H4 (cell line): ENCODE results near the gene MLYCD. TPM values are rescaled to one million over a fixed set of nuclear protein-coding genes. Genes with fewer than 3 reads are reported as not detected.
A peak's percentile ranks its signal among the peaks of the same experiment; 100 is the strongest.

ENCODE experiments used
- DNase-seq: peaks from one replicate; pipeline ENCODE4 v3.0.0-alpha.2; 2015; ENCODE audit warnings: low spot score
- total RNA-seq: library from RNA; depleted of rRNA; stranded (reverse); fragments of >200 nt; shearing (Covaris generic); gene quantifications from 2 replicates; pipeline ENCODE4 v1.2.3, GENCODE V29; 2014

The MLYCD gene
- total RNA-seq, 1 experiment from 2014 or later: 1.7 TPM

DNA sequence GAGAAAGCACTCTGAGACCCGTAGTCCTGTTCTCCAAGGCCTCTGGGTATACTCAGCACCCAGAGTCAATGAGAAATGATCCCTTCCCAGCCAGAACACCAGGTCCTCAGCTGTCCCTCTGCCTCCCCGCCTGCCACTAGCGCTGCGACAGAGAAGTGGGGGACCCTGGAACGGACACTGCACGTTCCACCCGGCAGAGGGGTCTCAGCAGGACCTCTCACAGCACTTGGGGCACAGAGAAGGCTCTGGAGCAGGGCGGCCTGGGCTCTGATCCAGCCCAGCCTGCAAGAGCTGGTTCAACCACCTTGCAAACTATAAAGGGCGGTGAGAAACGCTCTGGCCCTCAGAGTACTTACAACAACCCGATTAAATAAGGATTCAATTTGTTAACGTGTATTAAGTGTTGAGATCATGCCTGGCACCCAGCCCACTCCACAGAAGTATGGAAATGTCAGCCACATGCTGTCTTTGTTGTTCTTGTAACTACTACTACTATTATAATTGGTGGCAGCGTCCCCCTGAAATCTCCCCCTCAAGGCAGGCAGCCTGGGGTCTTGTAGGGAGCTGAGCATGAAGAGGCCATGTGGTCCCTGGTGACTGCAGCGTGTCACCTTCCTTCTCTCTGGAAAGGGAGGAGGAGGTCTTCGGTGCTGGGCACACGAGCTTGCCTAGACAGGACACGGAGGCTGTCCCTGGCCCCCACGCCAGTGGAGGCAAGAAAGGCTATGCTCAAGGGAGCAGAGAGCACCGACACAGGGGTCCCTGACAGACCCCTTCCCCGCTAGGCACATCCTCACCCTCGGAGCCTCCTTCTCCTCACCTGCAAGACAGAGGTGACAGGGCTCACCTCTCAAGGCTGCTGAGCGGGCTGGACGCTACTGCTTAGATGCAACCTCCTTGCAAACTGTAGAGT is 56.6 kb downstream of the MLYCD start:
- DNase-seq: no peak

DNA sequence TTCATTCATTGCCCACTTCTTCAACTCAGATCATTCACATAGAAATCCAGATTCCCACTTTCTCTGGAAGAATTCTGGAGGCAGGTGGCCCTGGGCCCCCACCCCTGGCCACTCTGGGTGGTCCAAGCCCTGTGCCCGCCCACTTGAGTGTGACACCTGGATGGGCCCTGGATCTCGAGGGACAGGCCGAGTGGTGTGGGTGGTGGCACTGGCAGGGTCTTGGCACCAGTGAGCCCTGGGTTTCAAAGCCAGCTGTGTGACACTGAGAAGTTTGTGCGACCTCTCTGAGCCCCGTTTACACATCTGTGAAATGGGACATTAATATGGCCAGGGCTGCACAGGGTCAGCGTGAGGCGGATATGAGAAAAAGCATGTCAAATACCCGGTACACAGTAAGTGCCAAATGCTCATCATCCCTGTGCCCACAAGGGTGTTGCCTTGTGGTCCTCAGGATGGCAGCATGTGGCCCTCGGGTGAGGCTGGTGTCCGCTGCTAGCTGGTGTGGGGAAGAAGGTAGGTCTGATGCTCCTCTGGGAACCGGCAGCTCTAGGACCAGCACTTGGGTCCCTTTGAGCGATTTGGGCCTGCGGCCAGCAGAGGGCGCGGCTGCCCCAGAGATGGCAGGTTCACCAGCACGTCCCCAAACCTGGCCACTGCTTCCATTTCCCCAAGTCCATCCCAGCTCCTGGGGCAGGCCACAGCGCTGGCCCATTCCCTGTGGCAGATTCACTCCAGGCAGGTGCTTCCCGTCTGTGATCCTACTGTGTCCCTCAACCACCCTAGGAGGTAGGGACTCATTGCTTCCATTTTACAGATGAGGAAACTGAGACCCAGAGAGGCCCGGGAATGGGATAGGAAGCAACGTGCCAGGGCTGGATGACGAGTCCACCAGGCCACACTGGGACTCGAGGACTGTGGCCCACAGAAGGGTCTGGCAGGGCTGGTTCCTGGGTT is 57.7 kb downstream of the MLYCD start:
- peak; percentile 61 for DNase-seq

DNA sequence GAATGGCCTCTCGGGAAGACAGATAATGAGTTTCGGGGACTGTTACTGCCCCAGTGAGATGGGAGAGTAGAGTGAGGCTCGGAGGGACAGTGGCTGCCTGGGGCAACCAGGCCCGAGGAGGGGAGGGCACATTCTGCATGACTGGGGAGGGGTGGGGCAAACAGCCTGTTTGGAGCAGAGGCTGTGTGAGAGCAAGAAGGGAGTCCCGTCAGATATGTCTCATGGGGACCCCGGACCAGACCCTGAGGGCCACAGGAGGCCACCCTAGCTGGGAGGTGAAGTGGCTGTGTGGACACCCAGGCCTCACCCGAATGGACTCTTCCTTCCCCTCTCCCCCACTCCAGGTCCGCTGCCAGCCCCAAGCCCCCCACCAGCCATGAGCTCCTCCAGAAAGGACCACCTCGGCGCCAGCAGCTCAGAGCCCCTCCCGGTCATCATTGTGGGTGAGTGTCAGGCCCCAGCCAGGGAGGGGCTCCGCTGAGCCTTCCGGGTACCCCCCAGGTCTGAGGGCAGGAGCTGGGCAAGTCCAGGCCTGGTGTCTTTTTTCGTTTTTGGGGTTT is 58.5 kb downstream of the MLYCD start:
- DNase-seq: no peak

DNA sequence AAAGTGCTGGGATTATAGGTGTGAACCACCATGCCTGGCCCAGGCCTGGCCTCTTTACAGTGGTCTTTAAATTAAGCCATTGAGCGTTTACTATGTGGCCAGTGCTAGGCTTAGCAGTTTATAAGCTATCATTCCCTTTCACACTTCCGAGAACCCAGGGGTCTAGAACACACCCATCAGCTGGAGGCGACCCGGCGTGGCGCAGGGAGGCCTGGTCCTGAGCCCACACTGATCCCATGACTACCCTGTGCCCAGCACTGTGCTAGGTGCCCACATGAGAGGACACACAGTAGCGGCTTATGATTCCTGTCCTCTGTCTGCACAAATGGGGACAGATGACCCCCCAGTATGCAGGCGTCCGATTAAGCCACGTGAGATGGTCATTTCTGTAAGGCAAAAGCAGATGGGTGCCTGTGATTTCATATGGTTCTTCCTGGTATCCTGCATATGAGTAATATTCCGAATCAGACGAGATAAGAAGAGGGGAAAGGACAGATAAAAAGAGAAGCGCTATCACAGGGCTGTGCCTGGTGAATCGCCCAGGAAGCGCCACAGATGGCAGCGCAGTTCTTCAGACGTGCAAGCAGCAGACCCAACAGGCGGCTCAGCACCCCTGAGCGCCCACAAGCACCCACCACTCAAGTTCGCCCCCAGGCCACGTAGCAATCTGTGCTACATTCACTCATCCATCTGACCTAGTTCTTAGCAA is 59.4 kb downstream of the MLYCD start:
- no peak for DNase-seq

DNA sequence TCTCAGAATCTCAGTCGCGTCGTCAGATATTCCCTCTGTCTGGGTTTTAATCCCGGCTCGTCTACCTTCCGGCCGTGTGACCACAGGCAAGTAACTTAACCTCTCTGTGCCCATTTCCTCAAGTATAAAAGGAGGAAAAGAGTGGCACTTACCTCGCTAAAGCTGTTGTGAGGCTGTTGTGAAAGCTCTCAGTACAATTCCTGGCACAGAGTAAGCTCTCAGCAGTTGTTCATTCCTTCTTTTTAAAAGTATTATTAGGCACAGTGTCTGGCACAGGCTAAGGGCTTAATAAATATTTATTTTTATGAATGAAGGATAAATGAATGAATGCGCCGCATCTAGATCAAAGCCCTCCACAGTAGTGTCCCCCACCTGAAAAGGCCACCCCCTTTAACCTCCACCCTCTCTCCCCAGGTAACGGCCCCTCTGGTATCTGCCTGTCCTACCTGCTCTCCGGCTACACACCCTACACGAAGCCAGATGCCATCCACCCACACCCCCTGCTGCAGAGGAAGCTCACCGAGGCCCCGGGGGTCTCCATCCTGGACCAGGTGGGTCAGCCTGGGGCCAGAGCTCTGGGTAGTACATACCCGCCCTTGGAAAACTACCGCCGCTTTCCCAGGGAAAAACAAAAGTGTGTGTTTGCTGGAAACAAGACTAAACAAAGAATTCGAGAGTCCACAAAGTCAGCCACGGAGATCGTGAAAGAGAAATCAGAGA is 60.1 kb downstream of the MLYCD start:
- no peak for DNase-seq

DNA sequence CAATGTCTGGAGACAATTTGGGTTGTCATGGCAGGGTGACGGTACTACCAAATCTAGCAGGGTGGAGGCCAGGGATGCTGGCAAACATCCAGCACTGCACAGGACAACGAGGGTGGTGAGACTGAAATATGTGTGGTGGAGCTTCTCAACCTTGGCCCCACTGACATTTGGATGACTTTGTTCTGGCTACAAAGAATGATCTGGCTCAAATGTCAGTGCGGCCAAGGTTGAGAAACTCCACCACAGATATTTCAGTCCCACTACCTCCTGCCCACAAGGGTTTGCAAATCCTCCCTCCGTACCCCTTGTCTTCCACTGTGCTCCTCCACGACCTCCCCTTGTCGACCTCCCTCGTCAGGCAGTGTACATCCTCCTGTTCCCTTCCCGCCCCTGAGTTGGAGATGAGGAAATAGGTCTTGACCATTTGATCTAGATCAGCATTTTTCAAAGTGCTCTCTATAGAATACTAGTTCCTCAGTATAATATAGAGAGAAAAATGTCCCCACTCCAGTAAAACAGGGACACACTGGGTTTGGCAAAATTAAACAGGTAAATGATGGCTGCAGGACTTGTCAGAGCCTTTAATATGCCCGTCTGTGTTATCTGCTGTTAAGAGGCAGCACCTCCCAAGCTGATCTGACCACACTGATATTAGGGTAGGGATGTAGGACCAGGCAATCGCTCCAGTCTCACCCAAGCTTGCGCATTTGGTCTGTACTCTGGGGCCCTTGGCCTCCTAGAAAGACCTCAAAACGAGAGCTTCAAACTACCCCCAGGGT is 60.9 kb downstream of the MLYCD start:
- DNase-seq: no peak

DNA sequence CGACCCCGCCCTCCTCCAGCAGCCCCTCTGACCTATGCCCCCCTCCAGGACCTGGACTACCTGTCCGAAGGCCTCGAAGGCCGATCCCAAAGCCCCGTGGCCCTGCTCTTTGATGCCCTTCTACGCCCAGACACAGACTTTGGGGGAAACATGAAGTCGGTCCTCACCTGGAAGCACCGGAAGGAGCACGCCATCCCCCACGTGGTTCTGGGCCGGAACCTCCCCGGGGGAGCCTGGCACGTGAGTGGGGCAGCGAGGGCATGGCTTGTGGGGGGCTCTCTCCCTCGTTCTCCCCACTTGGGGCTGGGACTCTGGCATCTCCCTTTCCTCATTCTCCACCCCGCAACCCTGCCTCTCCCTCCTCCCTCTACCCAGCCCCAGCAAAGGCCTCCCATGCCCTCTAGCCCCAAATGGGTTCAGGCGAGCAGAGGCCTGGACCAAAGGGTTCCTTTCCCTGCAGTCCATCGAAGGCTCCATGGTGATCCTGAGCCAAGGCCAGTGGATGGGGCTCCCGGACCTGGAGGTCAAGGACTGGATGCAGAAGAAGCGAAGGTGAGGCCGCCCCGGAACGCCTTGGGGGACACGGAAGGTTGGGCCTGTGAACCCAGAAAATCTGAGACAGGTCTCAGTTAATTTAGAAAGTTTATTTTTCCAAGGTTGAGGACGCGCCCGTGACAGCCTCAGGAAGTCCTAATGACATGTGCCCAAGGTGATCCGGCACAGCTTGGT is 61.8 kb downstream of the MLYCD start:
- DNase-seq: no peak

DNA sequence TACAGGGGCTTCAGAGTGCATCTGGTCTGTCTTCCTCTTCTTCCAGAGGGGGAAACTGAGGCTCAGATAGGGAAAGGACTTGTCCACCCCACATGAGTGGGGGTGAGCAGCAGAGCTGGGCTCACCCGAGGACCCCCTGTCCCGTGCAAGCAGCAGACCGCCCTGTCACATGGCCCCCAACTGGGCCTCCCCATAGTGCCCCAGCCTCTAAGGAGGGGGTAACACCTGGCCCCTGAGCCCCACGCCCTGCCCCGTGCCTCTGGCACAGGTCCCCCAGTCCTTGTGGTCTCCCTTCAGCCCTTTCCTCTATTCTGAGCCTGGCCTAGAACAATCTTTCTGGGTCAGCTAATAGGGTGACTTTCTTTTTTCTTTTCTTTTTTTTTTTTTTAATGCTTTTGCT is 62.7 kb downstream of the MLYCD start:
- DNase-seq: no peak

DNA sequence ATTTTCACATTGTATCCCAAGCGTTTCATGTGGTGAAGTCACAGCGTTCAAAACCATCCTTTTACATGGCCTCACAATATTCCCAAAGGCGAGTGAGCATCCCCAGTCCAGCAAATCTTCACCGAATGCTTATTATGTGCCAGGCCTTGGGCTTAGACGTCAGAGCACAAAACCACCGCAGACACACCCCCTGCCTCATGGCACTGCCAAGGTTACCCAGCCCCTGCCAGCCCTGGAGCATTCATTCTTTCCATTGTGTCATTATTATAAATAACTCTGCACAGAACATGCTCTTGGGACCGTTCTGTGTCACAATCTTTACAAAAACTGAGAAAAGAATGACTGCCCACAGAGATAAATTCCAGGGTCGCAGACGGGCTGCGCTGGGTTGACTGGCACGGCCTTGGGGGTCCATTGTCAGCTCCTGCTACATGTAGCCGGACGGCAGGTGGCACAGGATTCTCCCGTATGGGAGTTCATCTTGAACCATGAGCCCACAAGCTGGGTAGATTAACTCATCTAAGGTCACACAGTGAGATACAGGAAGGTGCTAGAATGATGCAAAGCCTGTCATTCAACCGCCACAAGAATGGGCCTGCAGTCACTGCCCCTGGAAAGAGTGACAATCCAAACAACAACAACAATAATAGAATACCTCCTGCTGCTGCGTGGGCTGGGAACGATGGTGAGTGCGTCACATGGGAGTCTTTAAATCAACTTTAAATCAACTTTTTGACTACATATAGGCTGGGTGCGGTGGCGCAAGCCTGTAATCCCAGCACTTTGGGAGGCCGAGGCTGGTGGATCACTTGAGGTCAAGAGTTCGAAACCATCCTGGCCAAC is 64.6 kb downstream of the MLYCD start:
- DNase-seq: no peak

DNA sequence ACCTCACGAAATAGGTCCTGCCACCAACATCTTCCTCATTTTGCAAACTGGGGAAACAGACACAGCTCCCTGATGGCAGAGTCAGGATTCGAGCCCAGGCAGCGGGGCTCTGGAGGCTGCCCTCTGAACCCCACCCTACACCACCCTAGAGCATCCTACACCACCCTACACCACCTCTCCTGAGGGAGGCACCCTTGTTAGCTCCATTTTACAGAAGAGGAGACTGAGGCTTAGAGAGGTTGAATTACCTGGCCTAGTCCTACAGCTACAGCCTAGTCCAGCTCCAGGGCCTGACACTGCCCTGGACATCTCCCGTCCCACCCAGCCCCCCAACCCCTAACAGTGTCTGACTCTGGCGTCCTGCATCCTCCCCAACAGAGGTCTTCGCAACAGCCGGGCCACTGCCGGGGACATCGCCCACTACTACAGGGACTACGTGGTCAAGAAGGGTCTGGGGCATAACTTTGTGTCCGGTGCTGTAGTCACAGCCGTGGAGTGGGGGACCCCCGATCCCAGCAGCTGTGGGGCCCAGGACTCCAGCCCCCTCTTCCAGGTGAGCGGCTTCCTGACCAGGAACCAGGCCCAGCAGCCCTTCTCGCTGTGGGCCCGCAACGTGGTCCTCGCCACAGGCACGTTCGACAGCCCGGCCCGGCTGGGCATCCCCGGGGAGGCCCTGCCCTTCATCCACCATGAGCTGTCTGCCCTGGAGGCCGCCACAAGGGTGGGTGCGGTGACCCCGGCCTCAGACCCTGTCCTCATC is 65.9 kb downstream of the MLYCD start:
- no peak for DNase-seq

DNA sequence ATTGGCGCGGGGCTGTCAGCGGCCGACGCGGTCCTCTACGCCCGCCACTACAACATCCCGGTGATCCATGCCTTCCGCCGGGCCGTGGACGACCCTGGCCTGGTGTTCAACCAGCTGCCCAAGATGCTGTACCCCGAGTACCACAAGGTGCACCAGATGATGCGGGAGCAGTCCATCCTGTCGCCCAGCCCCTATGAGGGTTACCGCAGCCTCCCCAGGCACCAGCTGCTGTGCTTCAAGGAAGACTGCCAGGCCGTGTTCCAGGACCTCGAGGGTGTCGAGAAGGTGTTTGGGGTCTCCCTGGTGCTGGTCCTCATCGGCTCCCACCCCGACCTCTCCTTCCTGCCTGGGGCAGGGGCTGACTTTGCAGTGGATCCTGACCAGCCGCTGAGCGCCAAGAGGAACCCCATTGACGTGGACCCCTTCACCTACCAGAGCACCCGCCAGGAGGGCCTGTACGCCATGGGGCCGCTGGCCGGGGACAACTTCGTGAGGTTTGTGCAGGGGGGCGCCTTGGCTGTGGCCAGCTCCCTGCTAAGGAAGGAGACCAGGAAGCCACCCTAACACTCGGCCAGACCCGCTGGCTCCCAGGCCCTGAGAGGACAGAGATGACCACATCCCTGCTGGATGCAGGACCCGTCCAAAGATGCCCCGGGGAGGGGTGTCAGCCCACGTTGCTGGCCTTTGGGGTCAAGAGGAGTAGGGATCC is 66.7 kb downstream of the MLYCD start:
- no peak for DNase-seq

DNA sequence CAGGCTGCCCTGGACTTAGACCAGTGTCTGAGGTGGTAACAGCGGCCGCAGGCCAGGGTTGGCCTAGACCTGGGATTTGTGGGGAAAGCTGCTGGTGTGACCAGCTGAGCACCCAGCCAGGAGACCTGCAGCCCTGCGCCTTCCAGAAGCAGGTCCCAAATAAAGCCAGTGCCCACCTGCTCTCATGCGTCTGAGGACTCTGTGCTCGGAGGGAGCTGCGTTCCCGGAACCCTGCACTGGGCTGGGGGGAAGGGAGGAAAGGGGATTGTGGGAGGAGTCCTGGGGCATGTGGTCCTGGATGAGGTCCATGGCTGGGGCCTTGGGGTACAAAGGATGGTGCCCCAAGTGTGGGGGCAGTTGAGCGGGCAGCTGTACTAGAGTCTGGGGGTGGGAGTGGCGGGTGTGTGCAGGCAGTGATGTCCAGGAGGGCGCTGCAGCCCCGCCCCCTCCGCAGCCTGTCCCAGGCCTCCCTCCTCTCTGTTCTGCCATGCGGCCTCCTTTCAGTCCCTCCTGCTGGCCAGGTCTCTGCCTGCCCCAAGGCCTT is 67.3 kb downstream of the MLYCD start:
- no peak for DNase-seq

DNA sequence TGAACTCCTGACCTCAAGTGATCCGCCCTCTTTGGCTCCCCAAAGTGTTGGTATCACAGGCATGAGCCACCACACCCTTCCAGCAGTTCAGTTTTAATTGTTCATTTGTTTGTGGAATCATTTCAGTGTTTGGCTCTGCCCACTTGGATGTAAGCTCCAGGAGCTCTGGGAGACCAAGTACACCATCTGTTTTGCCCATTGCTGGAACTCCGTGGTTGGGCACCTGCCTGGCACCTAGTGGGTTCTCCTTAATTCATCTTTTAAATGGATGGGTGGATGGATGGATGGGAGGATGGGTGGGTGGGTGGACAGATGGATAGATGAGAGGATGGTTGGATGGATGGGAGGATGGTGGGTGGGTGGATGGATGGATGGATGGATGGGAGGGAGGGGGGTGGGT is 68.2 kb downstream of the MLYCD start:
- no peak for DNase-seq

DNA sequence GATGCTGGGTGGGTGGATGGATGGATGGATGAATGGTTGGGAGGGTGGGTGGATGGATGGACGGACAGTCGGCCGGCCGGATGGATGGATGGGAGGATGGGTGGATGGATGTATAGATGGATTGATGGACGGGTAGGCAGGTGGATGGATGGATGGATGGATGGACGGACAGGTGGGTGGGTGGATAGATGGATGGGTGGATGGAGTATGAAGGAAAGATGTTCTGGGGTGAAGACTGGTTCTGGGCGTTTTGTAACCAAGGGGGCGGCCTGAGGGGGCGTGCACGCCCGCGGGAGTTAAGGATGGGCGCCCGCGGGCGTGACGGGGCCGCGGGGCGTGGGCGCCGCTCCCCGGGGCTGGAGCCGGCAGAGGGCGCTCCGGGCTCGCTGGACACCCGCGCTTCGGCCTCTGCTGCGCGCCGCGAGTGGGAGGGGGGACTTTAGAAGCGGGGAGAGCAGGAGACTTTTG is 69.0 kb downstream of the MLYCD start, which contains the start of gene NECAB2:
Gene NECAB2, plus strand, starts transcription at position 407 of the 468 bp plus-strand sequence. CDS start 405 bp downstream, outside the sequence.
- no peak for DNase-seq

DNA sequence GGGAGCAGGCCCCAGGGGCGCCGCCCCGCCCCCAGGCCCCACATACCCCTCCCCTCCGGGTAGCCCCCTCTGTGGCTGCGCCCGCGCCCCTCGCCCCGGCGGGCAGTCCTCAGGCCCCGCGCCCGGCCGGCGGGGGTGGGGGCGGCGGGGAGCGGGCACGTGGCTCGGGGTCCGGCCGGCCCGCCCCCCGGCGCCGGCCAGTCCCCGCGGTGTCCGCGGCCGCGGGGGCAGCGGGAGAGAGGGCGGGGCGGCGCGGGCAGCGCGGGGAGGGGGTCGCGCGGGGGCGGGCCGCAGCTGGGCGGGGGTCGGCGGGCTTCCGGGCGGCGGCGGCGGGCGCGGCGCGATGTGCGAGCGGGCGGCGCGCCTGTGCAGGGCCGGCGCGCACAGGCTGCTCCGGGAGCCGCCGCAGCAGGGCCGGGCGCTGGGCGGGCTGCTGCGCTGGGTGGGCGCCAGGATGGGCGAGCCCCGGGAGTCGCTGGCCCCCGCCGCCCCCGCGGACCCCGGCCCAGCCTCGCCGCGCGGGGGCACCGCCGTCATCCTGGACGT is 69.5 kb downstream of the MLYCD start:
- no peak for DNase-seq
